PFSK-1 (cell line): Measurements from ENCODE around the gene RHO.

Experiments used
- FOXP2 ChIP-seq: optimal IDR thresholded peaks from 2 replicates; pipeline ENCODE3; 2011; ENCODE audit warnings: borderline replicate concordance, control low read depth, inconsistent platforms; ENCODE audit not compliant: insufficient read depth; ENCODE audit errors: extremely low read length, extremely low read depth
- POLR2AphosphoS5 ChIP-seq: IDR thresholded peaks from 2 replicates; pipeline ENCODE4 v1.6.1; 2012; ENCODE audit warnings: low read depth, mild to moderate bottlenecking, control low read depth, low read length, moderate library complexity
- SIN3A ChIP-seq: IDR thresholded peaks from 2 replicates; pipeline ENCODE4 v1.6.1; 2012; ENCODE audit warnings: mild to moderate bottlenecking, low read length, moderate library complexity, borderline replicate concordance; ENCODE audit not compliant: insufficient read depth
- TAF1 ChIP-seq: IDR thresholded peaks from 2 replicates; pipeline ENCODE4 v1.6.1; 2012; ENCODE audit warnings: low read length, control low read depth, borderline replicate concordance; ENCODE audit not compliant: insufficient read depth
- TF ChIP-seq, protein P1 (sequence below), 2 experiments: IDR thresholded peaks; 2 replicates each; pipeline versions ENCODE4 v1.6.1 to v1.8.0; 2011 to 2012; ENCODE audit warnings: low read depth in 2 of 2, low read length in 2 of 2, control low read depth in 1 of 2, inconsistent platforms in 1 of 2, mild to moderate bottlenecking in 1 of 2, moderate library complexity in 1 of 2; ENCODE audit not compliant: insufficient read depth in 1 of 2

RHO gene

DNA sequence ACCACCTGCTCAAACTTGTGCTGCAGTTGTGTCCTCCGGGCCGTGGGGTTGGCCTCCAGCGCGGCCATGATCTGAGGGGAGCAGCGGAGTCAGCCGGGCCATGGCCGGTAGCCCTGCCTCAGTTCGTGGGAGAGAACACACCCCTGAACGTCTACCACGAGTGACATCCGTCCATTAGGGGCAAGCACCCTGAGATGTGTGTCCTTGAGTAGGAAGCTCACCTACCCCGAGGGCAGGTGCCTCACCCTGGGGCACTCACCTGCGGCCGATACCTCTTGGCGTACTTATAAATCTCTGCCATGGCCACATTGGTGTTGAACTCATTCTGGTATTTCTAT, 27.9 kb downstream of the RHO start:
- no peak for TF ChIP-seq POLR2AphosphoS5

DNA sequence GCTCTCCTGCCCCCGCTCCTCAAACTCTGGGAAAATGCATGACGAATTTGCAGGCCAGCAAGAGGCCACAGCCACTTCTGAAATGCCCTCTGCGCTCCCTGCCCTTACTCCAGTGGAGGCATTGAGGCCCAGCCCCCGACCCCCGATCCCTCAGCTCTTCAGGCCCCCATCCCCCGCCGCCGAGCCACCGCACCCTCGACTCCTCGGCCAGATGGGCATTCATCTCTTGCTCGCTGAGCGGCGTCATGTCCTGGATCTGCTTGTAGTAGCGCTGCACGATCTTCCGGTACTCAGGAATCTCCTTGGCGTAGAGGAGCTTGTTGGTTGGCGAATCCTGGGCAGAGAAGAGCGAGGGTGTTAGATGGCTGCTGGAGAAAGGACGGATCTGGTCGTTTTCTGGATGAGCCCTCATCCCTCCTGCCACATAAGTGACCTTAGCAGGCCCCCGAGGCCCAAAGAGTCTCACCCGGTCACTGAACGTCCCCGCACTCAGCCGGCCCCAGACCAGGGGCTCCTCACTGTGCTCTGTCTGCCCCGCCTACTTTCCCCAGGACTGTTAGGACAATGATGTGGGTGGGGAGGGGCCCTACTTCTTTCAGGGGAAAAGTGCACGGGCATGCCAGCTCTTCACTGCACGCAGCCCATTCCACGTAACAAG, 28.6 kb downstream of the RHO start:
- TF ChIP-seq FOXP2 (no peak), POLR2AphosphoS5 (no peak), TAF1 (no peak), SIN3A (no peak)
- TF ChIP-seq, protein P1, sequence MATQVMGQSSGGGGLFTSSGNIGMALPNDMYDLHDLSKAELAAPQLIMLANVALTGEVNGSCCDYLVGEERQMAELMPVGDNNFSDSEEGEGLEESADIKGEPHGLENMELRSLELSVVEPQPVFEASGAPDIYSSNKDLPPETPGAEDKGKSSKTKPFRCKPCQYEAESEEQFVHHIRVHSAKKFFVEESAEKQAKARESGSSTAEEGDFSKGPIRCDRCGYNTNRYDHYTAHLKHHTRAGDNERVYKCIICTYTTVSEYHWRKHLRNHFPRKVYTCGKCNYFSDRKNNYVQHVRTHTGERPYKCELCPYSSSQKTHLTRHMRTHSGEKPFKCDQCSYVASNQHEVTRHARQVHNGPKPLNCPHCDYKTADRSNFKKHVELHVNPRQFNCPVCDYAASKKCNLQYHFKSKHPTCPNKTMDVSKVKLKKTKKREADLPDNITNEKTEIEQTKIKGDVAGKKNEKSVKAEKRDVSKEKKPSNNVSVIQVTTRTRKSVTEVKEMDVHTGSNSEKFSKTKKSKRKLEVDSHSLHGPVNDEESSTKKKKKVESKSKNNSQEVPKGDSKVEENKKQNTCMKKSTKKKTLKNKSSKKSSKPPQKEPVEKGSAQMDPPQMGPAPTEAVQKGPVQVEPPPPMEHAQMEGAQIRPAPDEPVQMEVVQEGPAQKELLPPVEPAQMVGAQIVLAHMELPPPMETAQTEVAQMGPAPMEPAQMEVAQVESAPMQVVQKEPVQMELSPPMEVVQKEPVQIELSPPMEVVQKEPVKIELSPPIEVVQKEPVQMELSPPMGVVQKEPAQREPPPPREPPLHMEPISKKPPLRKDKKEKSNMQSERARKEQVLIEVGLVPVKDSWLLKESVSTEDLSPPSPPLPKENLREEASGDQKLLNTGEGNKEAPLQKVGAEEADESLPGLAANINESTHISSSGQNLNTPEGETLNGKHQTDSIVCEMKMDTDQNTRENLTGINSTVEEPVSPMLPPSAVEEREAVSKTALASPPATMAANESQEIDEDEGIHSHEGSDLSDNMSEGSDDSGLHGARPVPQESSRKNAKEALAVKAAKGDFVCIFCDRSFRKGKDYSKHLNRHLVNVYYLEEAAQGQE (IDR thresholded peaks at IDR 0.05; ENCODE audit: insufficient read depth in 1 of 2, low read depth in 2 of 2, low read length in 2 of 2) = no peak

DNA sequence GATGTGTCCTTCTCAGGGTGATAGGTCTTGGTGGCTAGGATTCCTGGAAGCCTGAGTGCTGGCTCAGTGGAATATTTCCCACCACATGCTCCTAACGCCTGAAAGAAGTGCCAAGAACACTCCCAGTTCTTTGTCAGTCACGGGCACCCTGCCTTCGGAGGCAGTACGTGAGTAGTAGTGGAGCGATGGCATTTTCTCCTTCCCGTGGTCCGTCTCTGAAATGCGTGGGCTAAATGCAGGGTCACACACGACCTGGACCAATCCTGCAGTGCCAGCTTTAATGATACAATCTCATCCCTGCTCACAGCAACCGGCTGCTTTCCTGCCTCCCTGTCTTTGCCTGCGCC, 29.1 kb downstream of the RHO start:
- no peak for TF ChIP-seq SIN3A
- no peak for TF ChIP-seq TAF1
- TF ChIP-seq, protein P1 (IDR thresholded peaks at IDR 0.05; ENCODE audit: insufficient read depth in 1 of 2, low read depth in 2 of 2, low read length in 2 of 2) = no peak
- TF ChIP-seq FOXP2 = no peak
- no peak for TF ChIP-seq POLR2AphosphoS5

DNA sequence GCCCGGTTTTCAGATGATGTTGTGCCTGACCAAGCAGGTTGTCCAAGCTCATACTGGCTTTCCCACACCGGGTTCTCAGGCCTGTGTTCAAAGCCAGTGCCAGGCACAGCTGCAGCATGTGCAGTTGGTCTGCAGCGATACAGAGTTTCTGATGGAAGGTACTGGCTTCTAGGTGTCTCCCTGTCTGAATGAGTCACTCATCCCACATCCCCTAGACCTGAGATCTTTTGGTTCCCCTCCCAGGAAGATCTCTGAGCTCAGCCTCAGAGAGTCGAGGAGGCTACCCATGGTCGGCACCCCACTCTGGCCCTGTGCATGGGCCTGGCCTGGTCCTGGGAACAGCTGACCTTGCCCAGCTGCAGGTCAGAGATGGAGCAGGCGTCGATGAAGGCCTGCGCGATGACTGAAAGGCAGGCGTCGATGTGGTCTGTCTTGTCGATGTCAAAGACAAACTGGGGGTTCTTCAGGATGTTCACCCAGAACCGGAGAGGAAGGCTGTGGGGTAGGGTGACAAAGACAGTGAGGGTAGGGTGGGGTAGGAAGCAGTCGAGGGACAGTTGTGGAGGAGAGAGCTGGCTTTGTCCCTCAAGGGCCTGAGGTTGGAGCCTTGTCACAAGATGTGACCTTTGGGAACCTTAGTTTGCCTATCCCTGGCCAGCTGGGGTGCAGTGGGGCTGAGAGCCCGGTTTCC, 29.8 kb downstream of the RHO start:
- no peak for TF ChIP-seq SIN3A
- TF ChIP-seq POLR2AphosphoS5 = no peak
- TF ChIP-seq, protein P1 (IDR thresholded peaks at IDR 0.05; ENCODE audit: insufficient read depth in 1 of 2, low read depth in 2 of 2, low read length in 2 of 2) = no peak
- no peak for TF ChIP-seq FOXP2
- no peak for TF ChIP-seq TAF1

DNA sequence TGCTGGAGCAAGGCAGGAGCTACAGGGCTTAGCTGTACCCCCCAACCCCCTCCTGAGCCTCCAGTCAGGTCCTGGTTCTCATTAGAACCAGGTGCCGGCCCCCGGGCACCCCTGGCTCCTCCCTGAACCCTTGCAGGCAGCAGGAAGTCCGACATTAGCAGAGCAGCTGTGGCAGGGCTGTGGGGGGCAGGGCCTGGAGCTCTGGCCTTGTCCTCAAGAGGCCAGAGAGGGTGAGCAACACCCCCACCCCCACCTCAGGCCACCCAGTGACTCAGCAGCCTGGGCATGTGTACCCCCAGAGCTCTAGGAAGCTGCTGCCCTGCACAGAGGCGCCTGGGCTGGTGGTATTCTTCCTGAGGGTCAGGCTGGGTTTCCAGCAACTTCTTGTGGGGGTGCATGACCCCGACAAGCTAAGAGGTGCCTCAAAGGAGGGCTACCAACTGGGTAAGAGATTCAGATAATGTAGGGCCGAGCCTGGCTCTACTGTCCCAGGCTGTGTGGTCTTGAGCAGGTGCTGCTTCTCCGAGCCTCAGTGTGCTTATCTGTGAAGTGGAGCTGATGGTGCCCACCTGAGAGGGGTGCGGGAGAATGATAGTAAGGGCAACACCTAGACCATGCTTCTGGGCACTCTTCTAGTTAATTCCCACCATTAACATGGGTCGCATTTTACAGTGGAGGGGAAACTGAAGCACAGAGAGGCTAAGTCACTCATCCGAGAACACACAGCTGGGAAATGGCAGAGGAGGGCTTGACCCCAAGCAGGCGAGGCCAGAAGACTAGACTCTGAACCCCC, 30.5 kb downstream of the RHO start:
- TF ChIP-seq POLR2AphosphoS5 (no peak), FOXP2 (no peak), SIN3A (no peak), TAF1 (no peak)
- TF ChIP-seq, protein P1 (IDR thresholded peaks at IDR 0.05; ENCODE audit: insufficient read depth in 1 of 2, low read depth in 2 of 2, low read length in 2 of 2) = no peak
